ENCODE data around the gene TRAF7. TPM values are rescaled to one million over a fixed set of nuclear protein-coding genes. Genes with fewer than 3 reads are reported as not detected.

TRAF7 gene
- total and polyA plus RNA-seq, 2 of the 13 experiments (the other 11 are each of a cell fraction or from before 2014, with no cell fraction given), result 47.9 to 65.6 TPM

DNA sequence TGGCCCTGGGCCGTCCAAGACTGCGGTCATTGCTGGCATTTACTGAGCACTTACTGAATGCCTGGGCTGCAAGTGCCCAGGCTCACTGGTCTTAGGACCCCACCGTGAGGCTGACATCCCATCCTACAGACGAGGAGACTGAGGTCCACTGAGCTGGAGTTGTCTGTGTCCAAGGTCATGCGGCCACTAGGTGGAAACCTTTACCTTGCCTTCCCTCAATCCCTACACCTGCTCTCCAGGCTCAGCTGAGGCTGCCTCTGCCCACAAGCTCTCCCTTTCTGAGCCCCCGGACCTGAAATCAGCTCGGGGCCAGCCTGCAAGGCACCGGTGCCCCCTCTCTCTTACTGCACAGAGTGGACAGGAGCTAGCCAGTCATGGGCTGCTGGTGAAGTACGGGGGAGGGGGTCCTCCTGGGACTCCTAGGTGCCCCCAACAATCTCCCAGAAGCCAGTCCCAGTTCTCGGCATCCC is 39.3 kb downstream of the TRAF7 start (continued):
- TF ChIP-seq, protein P1, sequence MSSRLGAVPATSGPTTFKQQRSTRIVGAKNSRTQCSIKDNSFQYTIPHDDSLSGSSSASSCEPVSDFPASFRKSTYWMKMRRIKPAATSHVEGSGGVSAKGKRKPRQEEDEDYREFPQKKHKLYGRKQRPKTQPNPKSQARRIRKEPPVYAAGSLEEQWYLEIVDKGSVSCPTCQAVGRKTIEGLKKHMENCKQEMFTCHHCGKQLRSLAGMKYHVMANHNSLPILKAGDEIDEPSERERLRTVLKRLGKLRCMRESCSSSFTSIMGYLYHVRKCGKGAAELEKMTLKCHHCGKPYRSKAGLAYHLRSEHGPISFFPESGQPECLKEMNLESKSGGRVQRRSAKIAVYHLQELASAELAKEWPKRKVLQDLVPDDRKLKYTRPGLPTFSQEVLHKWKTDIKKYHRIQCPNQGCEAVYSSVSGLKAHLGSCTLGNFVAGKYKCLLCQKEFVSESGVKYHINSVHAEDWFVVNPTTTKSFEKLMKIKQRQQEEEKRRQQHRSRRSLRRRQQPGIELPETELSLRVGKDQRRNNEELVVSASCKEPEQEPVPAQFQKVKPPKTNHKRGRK (CRISPR knock-in tag; IDR thresholded peaks at IDR 0.05), result no peak
- peak; percentile 27; the same call in 1 of the 2 replicates for TF ChIP-seq ZNF891 (CRISPR knock-in tag; IDR thresholded peaks at IDR 0.05)
- TF ChIP-seq, protein P2, sequence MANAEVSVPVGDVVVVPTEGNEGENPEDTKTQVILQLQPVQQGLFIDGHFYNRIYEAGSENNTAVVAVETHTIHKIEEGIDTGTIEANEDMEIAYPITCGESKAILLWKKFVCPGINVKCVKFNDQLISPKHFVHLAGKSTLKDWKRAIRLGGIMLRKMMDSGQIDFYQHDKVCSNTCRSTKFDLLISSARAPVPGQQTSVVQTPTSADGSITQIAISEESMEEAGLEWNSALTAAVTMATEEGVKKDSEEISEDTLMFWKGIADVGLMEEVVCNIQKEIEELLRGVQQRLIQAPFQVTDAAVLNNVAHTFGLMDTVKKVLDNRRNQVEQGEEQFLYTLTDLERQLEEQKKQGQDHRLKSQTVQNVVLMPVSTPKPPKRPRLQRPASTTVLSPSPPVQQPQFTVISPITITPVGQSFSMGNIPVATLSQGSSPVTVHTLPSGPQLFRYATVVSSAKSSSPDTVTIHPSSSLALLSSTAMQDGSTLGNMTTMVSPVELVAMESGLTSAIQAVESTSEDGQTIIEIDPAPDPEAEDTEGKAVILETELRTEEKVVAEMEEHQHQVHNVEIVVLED (CRISPR knock-in tag; IDR thresholded peaks at IDR 0.05; ENCODE audit: borderline replicate concordance), result no peak
- no peak for TF ChIP-seq ZNF7 (CRISPR knock-in tag; IDR thresholded peaks at IDR 0.05)
- no peak for TF ChIP-seq HOXA9 (CRISPR knock-in tag; IDR thresholded peaks at IDR 0.05; ENCODE audit: borderline replicate concordance)
- TF ChIP-seq, protein P3, sequence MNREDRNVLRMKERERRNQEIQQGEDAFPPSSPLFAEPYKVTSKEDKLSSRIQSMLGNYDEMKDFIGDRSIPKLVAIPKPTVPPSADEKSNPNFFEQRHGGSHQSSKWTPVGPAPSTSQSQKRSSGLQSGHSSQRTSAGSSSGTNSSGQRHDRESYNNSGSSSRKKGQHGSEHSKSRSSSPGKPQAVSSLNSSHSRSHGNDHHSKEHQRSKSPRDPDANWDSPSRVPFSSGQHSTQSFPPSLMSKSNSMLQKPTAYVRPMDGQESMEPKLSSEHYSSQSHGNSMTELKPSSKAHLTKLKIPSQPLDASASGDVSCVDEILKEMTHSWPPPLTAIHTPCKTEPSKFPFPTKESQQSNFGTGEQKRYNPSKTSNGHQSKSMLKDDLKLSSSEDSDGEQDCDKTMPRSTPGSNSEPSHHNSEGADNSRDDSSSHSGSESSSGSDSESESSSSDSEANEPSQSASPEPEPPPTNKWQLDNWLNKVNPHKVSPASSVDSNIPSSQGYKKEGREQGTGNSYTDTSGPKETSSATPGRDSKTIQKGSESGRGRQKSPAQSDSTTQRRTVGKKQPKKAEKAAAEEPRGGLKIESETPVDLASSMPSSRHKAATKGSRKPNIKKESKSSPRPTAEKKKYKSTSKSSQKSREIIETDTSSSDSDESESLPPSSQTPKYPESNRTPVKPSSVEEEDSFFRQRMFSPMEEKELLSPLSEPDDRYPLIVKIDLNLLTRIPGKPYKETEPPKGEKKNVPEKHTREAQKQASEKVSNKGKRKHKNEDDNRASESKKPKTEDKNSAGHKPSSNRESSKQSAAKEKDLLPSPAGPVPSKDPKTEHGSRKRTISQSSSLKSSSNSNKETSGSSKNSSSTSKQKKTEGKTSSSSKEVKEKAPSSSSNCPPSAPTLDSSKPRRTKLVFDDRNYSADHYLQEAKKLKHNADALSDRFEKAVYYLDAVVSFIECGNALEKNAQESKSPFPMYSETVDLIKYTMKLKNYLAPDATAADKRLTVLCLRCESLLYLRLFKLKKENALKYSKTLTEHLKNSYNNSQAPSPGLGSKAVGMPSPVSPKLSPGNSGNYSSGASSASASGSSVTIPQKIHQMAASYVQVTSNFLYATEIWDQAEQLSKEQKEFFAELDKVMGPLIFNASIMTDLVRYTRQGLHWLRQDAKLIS (CRISPR knock-in tag; IDR thresholded peaks at IDR 0.05), result no peak
- TF ChIP-seq ZNF484 (CRISPR knock-in tag; IDR thresholded peaks at IDR 0.05; ENCODE audit: borderline replicate concordance, low read depth), result no peak
- TF ChIP-seq, protein P4, sequence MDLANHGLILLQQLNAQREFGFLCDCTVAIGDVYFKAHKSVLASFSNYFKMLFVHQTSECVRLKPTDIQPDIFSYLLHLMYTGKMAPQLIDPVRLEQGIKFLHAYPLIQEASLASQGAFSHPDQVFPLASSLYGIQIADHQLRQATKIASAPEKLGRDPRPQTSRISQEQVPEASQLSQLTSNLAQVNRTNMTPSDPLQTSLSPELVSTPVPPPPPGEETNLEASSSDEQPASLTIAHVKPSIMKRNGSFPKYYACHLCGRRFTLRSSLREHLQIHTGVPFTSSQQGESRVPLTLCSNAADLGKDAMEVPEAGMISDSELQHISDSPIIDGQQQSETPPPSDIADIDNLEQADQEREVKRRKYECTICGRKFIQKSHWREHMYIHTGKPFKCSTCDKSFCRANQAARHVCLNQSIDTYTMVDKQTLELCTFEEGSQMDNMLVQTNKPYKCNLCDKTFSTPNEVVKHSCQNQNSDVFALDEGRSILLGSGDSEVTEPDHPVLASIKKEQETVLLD (CRISPR knock-in tag; IDR thresholded peaks at IDR 0.05; ENCODE audit: low read depth), result no peak
- peak; percentile 97 for TF ChIP-seq ADNP (CRISPR knock-in tag; IDR thresholded peaks at IDR 0.05)
- no peak for TF ChIP-seq ZNF652 (CRISPR knock-in tag; IDR thresholded peaks at IDR 0.05; ENCODE audit: borderline replicate concordance, low read depth)
- TF ChIP-seq GTF3A (CRISPR knock-in tag; conservative IDR thresholded peaks at IDR 0.05), result no peak
- TF ChIP-seq ZMYM4 (CRISPR knock-in tag; IDR thresholded peaks at IDR 0.05), result no peak
- no peak for TF ChIP-seq IRX3 (CRISPR knock-in tag; IDR thresholded peaks at IDR 0.05; ENCODE audit: borderline replicate concordance, low read depth)
- TF ChIP-seq ZNF788 (CRISPR knock-in tag; IDR thresholded peaks at IDR 0.05; ENCODE audit: borderline replicate concordance), result 0 out of 2 replicates have a peak, but pooled peaks have one; percentile 20
- TF ChIP-seq RARA (CRISPR knock-in tag; IDR thresholded peaks at IDR 0.05), result no peak
- TF ChIP-seq ZSCAN21 (CRISPR knock-in tag; IDR thresholded peaks at IDR 0.05; ENCODE audit: borderline replicate concordance), result peak; percentile 38; the same call in 1 of the 2 replicates
- TF ChIP-seq ZNF660 (CRISPR knock-in tag; IDR thresholded peaks at IDR 0.05; ENCODE audit: borderline replicate concordance, low read depth), result no peak
- TF ChIP-seq ZNF333 (CRISPR knock-in tag; IDR thresholded peaks at IDR 0.05; ENCODE audit: borderline replicate concordance), result no peak
- peak; percentile 27; the same call in 1 of the 2 replicates for TF ChIP-seq HDAC1 (CRISPR knock-in tag; IDR thresholded peaks at IDR 0.05)
- peak; percentile 61; the same call in 1 of the 2 replicates for TF ChIP-seq HOXA3 (CRISPR knock-in tag; IDR thresholded peaks at IDR 0.05)
- no peak for TF ChIP-seq PRPF4 (IDR thresholded peaks at IDR 0.05; ENCODE audit: low read depth, low read length, poor library complexity, severe bottlenecking)
- TF ChIP-seq SMARCE1 (IDR thresholded peaks at IDR 0.05; ENCODE audit: borderline replicate concordance), result no peak
